Kidney glomerular epithelial cell (primary cell): ENCODE measurements around the gene C1QTNF12.
"Not testable (repeated sequence)": the region's sequence is repeated elsewhere in the genome, so short reads cannot be mapped to it uniquely, and the experiment has no call there.

Source experiments
- DNase-seq: peaks from one replicate; lab custom pipeline; 2025; lab: John Stamatoyannopoulos, UW

Gene C1QTNF12

GRCh38 chr1:1259540-1259939 lies 13.0 kb upstream of the C1QTNF12 start:
- DNase-seq = no peak

DNA sequence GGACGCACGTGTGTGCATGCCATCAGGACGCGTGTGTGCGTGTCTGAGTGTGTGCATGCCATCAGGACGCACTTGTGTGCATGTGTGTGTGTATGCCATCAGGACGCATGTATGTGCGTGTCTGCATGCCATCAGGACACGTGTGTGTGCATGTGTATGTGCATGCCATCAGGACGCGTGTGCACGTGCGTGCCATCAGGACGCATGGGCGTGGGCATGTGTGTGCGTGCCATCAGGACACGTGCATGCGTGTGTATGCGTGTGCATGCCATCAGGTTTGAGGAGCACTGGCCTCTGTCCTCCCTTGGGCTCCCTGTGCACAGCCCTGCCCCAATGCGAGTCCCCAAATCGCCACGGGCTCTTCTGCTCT lies 12.6 kb upstream of the C1QTNF12 start:
- no peak for DNase-seq

DNA sequence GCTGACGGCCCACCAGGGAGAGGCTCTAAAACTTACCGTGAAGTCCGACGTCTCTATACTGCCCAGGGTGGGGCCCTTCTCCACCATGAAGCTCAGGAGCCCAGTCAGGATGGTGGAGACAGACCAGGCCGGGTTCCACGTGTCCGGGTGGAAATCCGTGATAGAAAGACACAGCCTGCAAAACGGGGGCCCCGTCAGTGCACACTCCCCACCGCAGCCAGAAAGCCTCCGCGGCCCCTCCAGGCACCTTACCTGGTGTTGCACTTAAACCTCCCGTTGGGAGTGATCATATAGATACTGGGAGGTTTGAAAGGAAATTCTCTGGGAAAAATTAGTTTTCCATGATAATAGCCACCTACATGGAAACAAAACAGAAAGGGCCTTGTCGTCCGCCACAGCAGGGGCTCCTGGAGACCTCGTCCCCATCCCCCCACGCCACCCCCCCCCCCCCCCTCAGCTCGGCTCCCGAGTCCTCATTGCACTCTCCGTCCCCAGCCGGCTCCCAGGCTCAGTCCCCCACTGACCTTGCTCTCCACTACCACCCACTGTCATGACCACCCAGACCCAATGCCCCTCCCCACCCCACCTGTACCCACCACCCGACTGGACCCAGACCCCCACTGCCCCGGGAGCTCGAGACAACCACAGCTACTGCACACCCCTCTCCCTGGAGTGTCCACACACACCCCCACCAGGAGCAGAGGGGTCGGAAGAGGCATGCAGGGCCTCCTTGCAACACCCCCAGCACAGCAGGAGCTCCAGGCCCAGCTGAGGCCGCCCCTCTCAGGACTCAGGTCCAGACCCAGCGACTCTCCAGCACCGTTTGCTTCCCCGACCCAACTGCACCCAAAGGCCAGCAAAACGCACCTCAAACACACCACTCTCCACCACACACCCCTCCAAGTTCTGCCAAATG lies 10.7 kb upstream of the C1QTNF12 start:
- DNase-seq = no peak

DNA sequence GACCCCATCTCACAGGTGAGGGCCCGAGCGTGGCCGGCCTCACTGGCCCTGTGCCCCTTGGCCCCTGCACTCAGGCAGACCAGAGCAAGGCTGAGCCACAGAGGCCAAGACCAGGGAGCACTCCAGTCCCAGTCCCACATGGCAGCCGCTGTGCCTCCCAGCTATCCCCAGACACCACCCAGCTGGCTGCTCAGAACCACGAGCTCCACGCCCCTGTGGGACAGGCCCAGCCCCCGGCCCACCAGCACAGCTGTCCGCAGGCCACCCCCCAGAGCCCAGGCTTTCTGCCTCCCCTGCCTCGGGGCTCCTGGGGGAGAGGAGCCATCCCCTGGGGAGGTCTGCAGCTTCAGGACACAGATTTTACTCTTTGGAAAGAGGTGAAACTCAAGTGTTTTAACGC lies 9.1 kb upstream of the C1QTNF12 start:
- DNase-seq = no peak

GRCh38 chr1:1255078-1255477 lies 8.6 kb upstream of the C1QTNF12 start:
- no peak for DNase-seq

DNA sequence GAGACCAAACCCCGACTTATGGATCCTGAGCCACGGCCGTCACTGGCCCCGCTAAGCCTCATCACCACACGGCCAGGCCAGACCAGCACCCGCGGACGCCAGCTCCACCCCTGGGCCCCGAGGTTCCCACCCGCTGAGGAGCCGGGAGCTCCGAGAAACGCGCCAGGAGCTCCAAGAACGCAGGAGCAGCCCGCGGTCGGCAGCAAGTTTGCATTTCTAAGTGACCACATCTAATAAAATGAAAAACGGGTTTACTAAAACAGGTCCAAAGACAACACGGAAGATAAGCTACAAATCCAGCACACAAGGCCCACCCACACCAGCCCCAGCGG lies 8.1 kb upstream of the C1QTNF12 start:
- no peak for DNase-seq

GRCh38 chr1:1253972-1254666 lies 7.6 kb upstream of the C1QTNF12 start:
- DNase-seq = no peak

DNA sequence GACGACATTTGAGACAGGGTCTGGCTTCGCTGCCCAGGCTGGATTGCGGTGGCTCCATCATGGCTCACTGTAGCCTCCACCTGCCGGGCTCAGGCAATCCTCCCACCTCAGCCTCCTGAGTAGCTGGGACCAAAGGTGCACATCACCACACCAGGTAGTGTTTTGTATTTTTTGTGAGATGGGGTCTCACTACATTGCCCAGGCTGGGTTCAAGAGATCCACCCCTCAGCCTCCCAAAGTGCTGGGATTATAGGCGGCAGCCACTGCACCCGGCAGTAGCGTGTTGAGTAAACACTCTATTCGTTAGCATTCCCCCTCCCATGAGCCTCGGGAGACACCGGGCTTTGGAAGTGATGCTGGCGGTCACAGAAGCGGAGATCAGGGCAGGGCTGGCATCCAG lies 6.8 kb upstream of the C1QTNF12 start:
- DNase-seq = no peak

GRCh38 chr1:1250786-1251284 lies 4.3 kb upstream of the C1QTNF12 start:
- DNase-seq = no peak

DNA sequence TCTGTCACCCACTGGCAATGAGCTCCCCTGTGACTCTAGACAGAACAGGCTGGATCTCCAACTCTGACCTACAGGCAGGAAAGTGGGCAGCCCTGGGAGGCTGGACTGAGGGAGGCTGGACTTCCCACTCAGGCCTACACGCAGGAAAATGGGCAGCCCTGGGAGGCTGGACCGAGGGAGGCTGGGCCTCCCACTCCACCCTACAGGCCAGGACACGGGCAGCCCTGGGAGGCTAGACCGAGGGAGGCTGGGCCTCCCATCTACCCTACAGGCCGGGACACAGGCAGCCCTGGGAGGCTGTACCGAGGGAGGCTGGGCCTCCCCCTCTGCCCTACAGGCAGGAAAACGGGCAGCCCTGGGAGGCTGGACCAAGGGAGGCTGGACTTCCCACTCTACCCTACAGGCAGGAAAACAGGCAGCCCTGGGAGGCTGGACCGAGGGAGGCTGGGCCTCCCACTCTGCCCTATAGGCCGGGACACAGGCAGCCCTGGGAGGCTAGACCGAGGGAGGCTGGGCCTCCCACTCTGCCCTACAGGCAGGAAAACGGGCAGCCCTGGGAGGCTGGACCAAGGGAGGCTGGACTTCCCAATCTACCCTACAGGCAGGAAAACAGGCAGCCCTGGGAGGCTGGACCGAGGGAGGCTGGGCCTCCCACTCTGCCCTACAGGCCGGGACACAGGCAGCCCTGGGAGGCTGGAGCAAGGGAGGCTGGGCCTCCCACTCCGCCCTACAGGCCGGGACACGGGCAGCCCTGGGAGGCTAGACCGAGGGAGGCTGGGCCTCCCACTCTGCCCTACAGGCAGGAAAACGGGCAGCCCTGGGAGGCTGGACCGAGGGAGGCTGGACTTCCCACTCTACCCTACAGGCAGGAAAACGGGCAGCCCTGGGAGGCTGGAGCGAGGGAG lies 1.7 kb upstream of the C1QTNF12 start:
- not testable (repeated sequence) for DNase-seq

DNA sequence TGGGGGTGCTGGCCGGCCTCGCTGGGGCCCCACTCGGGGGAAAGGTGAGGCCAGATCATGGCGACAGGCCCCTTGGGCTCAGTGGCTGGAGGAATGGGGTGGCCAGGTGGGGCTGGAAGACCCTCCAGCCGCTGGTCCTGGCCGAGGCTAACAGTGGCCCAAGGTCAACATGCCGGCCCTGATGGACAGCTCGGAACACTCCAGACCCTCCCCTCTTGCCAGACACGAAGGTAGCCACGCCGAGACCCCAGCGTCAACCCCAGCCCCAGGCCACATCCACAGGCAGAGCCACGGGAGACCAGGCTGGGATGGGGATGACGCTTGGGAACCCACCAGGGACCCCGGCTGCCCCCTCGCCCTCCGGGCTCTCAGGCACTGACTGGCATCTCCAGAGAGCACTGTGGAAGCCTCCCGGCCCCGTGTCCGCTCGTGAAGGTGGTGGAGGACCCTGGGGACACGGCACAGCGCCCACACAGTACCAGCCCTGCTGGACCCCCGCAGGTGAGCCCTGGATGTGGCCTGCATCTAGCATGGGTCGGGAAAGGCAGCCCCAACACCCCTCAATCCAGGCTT lies 905 bp upstream of the C1QTNF12 start:
- DNase-seq = no peak

DNA sequence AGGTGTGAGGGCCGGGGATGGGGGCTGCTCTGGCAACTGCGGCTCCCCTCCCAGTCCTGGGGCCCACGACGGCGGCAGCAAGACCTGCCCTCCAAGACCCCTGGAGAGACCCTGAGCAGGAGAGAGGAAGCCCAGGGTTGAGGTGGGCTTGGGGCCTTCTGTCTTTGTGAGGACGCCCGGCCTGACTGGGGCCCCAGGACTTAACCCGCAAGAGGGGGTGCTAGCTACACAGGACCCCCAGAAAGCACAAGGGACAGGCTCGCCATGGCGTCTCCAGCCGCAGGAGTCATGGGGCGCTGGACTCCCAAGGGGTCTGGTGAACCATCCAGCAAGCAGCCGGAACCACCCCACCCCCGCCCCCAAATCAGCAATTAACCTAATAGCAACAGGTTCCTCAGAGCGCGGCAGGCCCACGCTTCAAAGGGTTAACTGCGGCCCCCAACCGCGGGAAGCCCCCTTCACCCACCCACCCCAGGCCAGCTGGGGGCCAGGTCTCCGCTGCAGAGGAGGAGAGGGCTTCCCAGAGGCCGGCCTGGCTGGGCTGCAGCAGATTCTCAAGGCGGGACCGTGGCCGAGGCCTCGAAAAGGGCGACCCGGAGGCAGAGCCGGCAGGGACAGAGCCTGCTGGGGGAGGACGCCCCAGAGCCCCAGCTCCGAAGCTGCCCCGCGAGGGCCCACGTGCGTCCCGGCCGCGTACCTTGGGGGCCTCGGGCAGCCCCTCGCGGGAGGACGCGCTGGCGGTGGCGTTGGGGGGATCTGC lies 525 bp downstream of the C1QTNF12 start:
- no peak for DNase-seq

DNA sequence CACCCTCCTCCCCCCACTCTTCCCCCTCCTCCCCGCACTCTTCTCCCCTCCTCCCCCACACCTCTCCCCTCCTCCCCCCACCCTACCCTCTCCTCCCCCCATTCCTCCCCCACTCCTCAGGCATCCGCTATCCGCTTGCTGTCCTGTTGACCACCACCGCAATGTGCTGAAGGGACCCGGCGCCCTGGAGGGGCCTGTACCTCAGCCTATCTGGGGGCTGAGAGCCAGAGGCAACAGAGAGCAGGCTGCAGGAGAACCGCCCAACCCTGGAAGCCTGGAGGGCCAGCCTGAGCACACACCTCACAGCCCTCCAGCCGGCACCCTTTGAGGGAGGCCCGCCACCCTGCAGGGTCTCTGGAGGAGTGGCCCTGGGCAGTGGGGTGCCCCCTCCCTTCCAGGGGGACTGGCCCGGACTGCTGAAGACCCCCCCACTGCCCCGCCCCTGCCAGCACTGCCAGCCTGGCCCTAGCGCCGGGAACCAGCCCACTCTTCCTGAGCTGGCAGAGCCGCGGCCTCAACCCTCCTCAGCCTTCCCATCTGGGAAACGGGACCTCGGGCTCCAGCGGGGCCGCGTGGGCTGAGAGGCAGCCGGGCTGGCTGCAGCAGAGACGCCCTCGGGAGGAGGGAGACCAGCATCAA lies 1.2 kb downstream of the C1QTNF12 start:
- DNase-seq = no peak

DNA sequence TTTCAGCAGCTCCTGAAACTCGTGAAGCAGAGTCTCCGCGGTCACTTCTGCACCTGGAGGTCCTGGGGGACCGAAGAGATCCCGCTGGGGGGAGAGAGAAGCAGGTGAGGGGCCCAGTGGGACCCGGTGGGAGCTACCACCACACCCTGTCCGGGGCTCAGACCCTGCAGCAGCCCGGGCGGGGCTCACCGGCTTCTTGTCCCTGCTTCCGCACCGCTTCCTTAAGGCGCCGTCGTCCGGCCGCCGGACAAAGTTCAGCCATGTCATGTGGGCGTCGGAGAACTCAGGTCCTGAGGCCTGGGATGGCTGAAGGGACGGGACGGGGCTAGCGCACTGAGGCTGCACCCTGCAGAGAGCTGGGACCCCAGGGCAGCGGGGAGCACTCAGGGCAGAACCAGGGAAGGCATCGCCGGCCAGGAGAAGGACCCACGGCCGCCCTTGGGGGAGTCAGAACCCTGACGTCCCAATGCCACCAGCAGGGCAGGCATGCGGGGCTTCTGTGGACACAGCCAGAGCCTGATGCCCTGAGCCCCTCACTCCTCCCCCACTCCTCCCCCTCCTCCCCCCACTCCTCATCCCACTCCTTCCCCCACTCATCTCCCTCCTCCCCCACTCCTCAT lies 2.2 kb downstream of the C1QTNF12 start:
- no peak for DNase-seq

GRCh38 chr1:1243807-1244191 lies 2.7 kb downstream of the C1QTNF12 start:
- DNase-seq = no peak

DNA sequence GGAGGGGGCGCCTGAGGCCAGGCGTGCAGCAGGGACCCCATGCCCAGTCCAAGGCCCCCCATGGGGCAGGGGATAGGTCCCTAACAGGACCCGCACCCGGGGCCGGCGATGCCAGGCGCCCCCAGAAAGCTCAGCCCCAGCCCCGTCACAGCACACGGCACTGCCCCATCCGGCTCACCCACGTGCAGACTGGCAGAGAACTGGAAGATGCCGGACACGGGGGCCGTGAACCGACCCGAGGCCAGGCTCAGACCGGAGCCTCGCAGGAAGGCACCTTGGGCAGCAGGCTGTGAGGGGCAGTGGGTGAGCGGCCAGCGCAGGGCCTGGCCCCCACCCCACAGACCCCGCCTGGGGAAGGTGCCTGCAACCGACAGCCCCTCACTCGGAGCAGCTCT lies 3.3 kb downstream of the C1QTNF12 start:
- no peak for DNase-seq

DNA sequence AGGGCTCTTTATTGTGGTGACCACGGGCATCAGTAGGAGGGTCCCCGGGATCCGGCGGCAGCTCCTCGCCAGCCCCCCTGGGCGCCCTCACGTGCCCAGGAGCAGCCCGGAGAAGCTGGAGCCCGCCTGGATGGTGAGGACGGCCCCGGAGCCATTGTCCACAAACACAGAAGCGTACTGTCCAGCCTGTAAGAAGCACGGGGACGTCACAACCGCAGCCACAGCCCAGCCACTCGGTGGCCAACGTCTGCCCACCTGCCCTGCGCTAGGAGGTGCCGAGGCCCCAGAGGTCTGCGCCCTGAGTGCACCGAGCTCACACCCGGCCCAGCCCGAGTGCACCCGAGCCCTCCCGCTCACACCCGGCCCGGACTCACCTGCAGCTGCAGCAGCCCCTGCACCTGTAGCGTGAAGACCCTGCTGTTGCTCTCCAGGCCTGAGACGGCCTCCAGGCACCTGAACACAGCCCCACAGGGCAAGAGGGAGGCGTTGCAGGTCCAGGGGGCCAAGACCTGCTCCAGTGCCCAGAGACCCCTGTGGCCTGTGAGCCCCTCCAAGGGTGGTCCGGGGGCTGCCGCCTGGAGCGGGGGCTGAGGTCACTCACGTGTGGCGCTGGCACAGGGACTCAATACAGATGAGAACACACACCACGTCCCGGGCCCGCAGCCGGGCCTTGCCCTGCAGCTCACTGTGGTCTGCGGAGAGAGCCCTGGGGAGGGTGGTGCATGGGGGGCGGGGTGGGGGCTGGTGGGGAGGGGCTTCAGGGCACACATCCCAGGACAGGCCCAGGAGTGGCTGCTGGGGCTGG lies 3.9 kb downstream of the C1QTNF12 start:
- no peak for DNase-seq

GRCh38 chr1:1241588-1242219 lies 4.8 kb downstream of the C1QTNF12 start:
- DNase-seq = no peak
